HG03354 (cell line): Measurements from ENCODE around the gene TIMM17A.
"Not testable (repeated sequence)": the region's sequence is repeated elsewhere in the genome, so short reads cannot be mapped to it uniquely, and the experiment has no call there.

ENCODE experiments used
- ATAC-seq: cut with Tn5 transposase; IDR thresholded peaks from one replicate; pipeline ENCODE4 v1.9.1; 2021; ENCODE audit warnings: mild to moderate bottlenecking; ENCODE audit not compliant: unreplicated experiment, poor library complexity, severe bottlenecking

The TIMM17A gene

GRCh38 chr1:202012544-202013478 is 57.5 kb downstream of the TIMM17A start:
- ATAC-seq: no peak

GRCh38 chr1:202013603-202014002 is 58.3 kb downstream of the TIMM17A start:
- ATAC-seq: no peak

- ATAC-seq: no peak
Observed at GRCh38 chr1:202014060-202014459, 58.8 kb downstream of the TIMM17A start.

- ATAC-seq: no peak
Observed at GRCh38 chr1:202014915-202015661, 59.8 kb downstream of the TIMM17A start.

GRCh38 chr1:202015662-202015937 is 60.3 kb downstream of the TIMM17A start:
- no peak for ATAC-seq

GRCh38 chr1:202016022-202016810 is 60.9 kb downstream of the TIMM17A start:
- no peak for ATAC-seq

- ATAC-seq: no peak
Observed at GRCh38 chr1:202016811-202017748, 61.8 kb downstream of the TIMM17A start.

GRCh38 chr1:202017749-202018467 is 62.6 kb downstream of the TIMM17A start:
- no peak for ATAC-seq

GRCh38 chr1:202018468-202019234 is 63.3 kb downstream of the TIMM17A start:
- no peak for ATAC-seq

GRCh38 chr1:202019235-202019558 is 63.9 kb downstream of the TIMM17A start:
- ATAC-seq: not testable (repeated sequence)
